GM18870 (cell line): ENCODE measurements around the gene PHLDB2.

Experiments used
- ATAC-seq: cut with Tn5 transposase; IDR thresholded peaks from one replicate; pipeline ENCODE4 v1.9.1; 2021; ENCODE audit warnings: moderate library complexity; ENCODE audit not compliant: unreplicated experiment

The PHLDB2 gene

GRCh38 chr3:111881480-111881879 lies 22.4 kb downstream of the PHLDB2 start:
- ATAC-seq: no peak

- ATAC-seq: no peak
Measured at GRCh38 chr3:111882194-111882593, 23.1 kb downstream of the PHLDB2 start.

GRCh38 chr3:111882799-111883198 lies 23.7 kb downstream of the PHLDB2 start:
- ATAC-seq: peak; percentile 99

GRCh38 chr3:111884411-111885018 lies 25.4 kb downstream of the PHLDB2 start:
- ATAC-seq: no peak

GRCh38 chr3:111885578-111885977 lies 26.5 kb downstream of the PHLDB2 start:
- no peak for ATAC-seq

- ATAC-seq: no peak
Measured at GRCh38 chr3:111890051-111890580, 31.1 kb downstream of the PHLDB2 start.

- ATAC-seq: no peak
Measured at GRCh38 chr3:111892070-111892469, 33.0 kb downstream of the PHLDB2 start.

- ATAC-seq: no peak
Measured at GRCh38 chr3:111895071-111895470, 36.0 kb downstream of the PHLDB2 start.

GRCh38 chr3:111899966-111900365 lies 40.9 kb downstream of the PHLDB2 start:
- no peak for ATAC-seq

- ATAC-seq: no peak
Measured at GRCh38 chr3:111901637-111902036, 42.6 kb downstream of the PHLDB2 start.

- ATAC-seq: no peak
Measured at GRCh38 chr3:111902534-111902933, 43.5 kb downstream of the PHLDB2 start.

- ATAC-seq: no peak
Measured at GRCh38 chr3:111903067-111903511, 44.0 kb downstream of the PHLDB2 start.

- ATAC-seq: no peak
Measured at GRCh38 chr3:111904376-111905241, 45.5 kb downstream of the PHLDB2 start.

- ATAC-seq: no peak
Measured at GRCh38 chr3:111906656-111907055, 47.6 kb downstream of the PHLDB2 start.

GRCh38 chr3:111907151-111907550 lies 48.1 kb downstream of the PHLDB2 start:
- ATAC-seq: no peak

- ATAC-seq: no peak
Measured at GRCh38 chr3:111910806-111911205, 51.7 kb downstream of the PHLDB2 start.

GRCh38 chr3:111911446-111911845 lies 52.4 kb downstream of the PHLDB2 start:
- ATAC-seq: no peak

GRCh38 chr3:111913163-111913763 lies 54.2 kb downstream of the PHLDB2 start:
- no peak for ATAC-seq

GRCh38 chr3:111915905-111916304 lies 56.8 kb downstream of the PHLDB2 start:
- no peak for ATAC-seq

- no peak for ATAC-seq
Measured at GRCh38 chr3:111917300-111917699, 58.2 kb downstream of the PHLDB2 start.

GRCh38 chr3:111919370-111920065 lies 60.5 kb downstream of the PHLDB2 start:
- no peak for ATAC-seq
